GM12891 (cell line): Measurements from ENCODE around the gene UIMC1.

Experiments used
- POLR2A ChIP-seq: IDR thresholded peaks from 2 replicates; pipeline ENCODE4 v1.6.1; 2011; ENCODE audit warnings: low read depth, low read length, control low read depth
- POLR2AphosphoS5 ChIP-seq: IDR thresholded peaks from 2 replicates; pipeline ENCODE4 v1.6.1; 2011; ENCODE audit warnings: low read depth, low read length, control low read depth
- POU2F2 ChIP-seq: IDR thresholded peaks from 2 replicates; pipeline ENCODE4 v1.6.1; 2011; ENCODE audit warnings: low read depth, mild to moderate bottlenecking, control low read depth, low read length, moderate library complexity
- TAF1 ChIP-seq: IDR thresholded peaks from 2 replicates; pipeline ENCODE4 v1.6.1; 2011; ENCODE audit warnings: low read depth, low read length, control low read depth

GRCh38 chr5:176995896-176996767 is 10.4 kb downstream of the UIMC1 start:
- TF ChIP-seq POLR2A (no peak), TAF1 (no peak), POLR2AphosphoS5 (no peak), POU2F2 (no peak)
